B cell (primary cell): Measurements from ENCODE around the gene CHCHD6. TPM values are rescaled to one million over a fixed set of nuclear protein-coding genes. Genes with fewer than 3 reads are reported as not detected.
A peak's percentile ranks its signal among the peaks of the same experiment; 100 is the strongest.

ENCODE experiments used
- ATAC-seq: fragments of 200-7000 bp; cut with Tn5 transposase; one replicate; pipeline ENCODE4 v1.10.0; 2021; ENCODE audit warnings: low read depth, mild to moderate bottlenecking, moderate number of reproducible peaks, moderate library complexity
- CTCF ChIA-PET: fragments of 350-600 bp; sonication (Branson Sonifier 250); formaldehyde crosslinking; loops from one replicate; lab custom pipeline; 2021; ENCODE audit warnings: antibody characterized with exemption, inconsistent platforms; lab: Charles Lee
- POLR2A ChIA-PET: fragments of 350-600 bp; sonication (Branson Sonifier 250); formaldehyde crosslinking; loops from one replicate; lab custom pipeline; 2021; ENCODE audit warnings: antibody characterized with exemption; lab: Charles Lee
- DNase-seq: peaks from one replicate; pipeline ENCODE4 v3.0.0; 2013
- H2AFZ ChIP-seq: 2 replicates; pipeline ENCODE4 v1.6.1; 2012; ENCODE audit warnings: mild to moderate bottlenecking, low read depth, low read length; ENCODE audit not compliant: insufficient read depth, poor library complexity, severe bottlenecking
- H3K27ac ChIP-seq, 2 donors: 1 replicate in 1 of 2; 2 replicates in 1 of 2; pipeline ENCODE4 v1.5.1; 2012 to 2013; ENCODE audit warnings: low read length in 2 of 2, mild to moderate bottlenecking in 2 of 2, moderate library complexity in 1 of 2
- H3K27me3 ChIP-seq, 4 experiments: fragments of 200-600 bp in 1 of 4; sonication (generic) in 1 of 4; replicated peaks in 1 of 4; 1 replicate in 2 of 4; 2 replicates in 2 of 4; pipeline versions ENCODE4 v1.6.1 to v1.7.0; 2013 to 2016; ENCODE audit warnings: low read length in 3 of 4, mild to moderate bottlenecking in 2 of 4, mixed read lengths in 1 of 4, moderate library complexity in 1 of 4; ENCODE audit not compliant: insufficient read depth in 4 of 4, control insufficient read depth in 3 of 4; ENCODE audit errors: control extremely low read depth in 1 of 4
- H3K36me3 ChIP-seq, 2 experiments: replicated peaks in 1 of 2; 1 replicate in 1 of 2; 2 replicates in 1 of 2; pipeline versions ENCODE4 v1.6.1 to v1.7.1; 2013; ENCODE audit warnings: low read length in 1 of 2; ENCODE audit not compliant: insufficient read depth in 2 of 2, control insufficient read depth in 1 of 2; ENCODE audit errors: control extremely low read depth in 1 of 2, extremely low read depth in 1 of 2
- H3K4me1 ChIP-seq, 2 donors: fragments of 200-600 bp in 1 of 2; sonication (generic) in 1 of 2; 1 replicate in 1 of 2; 2 replicates in 1 of 2; pipeline versions ENCODE4 v1.5.1 to v1.6.1; 2013 to 2017; ENCODE audit warnings: low read length in 2 of 2; ENCODE audit not compliant: control insufficient read depth in 2 of 2, insufficient read depth in 2 of 2
- H3K4me2 ChIP-seq: replicated peaks from 2 replicates; pipeline ENCODE3; 2012; ENCODE audit warnings: mild to moderate bottlenecking, low read depth, low read length; ENCODE audit not compliant: poor library complexity, severe bottlenecking
- H3K4me3 ChIP-seq, 5 experiments: fragments of 200-600 bp in 1 of 5; sonication (generic) in 1 of 5; 1 replicate in 3 of 5; 2 replicates in 2 of 5; pipeline versions ENCODE4 v1.5.1 to v1.7.0; 2011 to 2016; ENCODE audit warnings: low read length in 4 of 5, mild to moderate bottlenecking in 4 of 5, low read depth in 2 of 5, control low read depth in 1 of 5, moderate library complexity in 1 of 5; ENCODE audit not compliant: insufficient read depth in 1 of 5; ENCODE audit errors: control extremely low read depth in 1 of 5, extremely low read depth in 1 of 5
- H3K79me2 ChIP-seq: fragments of 200-600 bp; sonication (generic); one replicate; pipeline ENCODE4 v1.6.0; 2016; ENCODE audit warnings: low read length; ENCODE audit not compliant: control insufficient read depth, insufficient read depth
- H3K9ac ChIP-seq: fragments of 200-600 bp; sonication (generic); 2 replicates; pipeline ENCODE4 v1.6.1; 2017; ENCODE audit warnings: mild to moderate bottlenecking, low read length, moderate library complexity
- H3K9me3 ChIP-seq, 3 donors: one replicate each; pipeline versions ENCODE4 v1.6.1 to v1.7.1; 2013; ENCODE audit warnings: low read length in 2 of 3; ENCODE audit not compliant: control insufficient read depth in 2 of 3, insufficient read depth in 1 of 3; ENCODE audit errors: control extremely low read depth in 1 of 3
- H4K20me1 ChIP-seq: 2 replicates; pipeline ENCODE4 v1.6.0; 2012; ENCODE audit warnings: mild to moderate bottlenecking, low read length; ENCODE audit not compliant: insufficient read depth, control insufficient read depth, poor library complexity, severe bottlenecking
- H3K27ac Mint-ChIP-seq: one replicate; pipeline ENCODE4 v1.8.0; 2021; ENCODE audit warnings: mixed read lengths
- H3K27me3 Mint-ChIP-seq: one replicate; pipeline ENCODE4 v1.8.0; 2021; ENCODE audit warnings: mixed read lengths
- H3K4me1 Mint-ChIP-seq: one replicate; pipeline ENCODE4 v1.8.0; 2021; ENCODE audit warnings: mixed read lengths
- H3K4me3 Mint-ChIP-seq: one replicate; pipeline ENCODE4 v1.8.0; 2021; ENCODE audit warnings: mixed read lengths
- H3K9me3 Mint-ChIP-seq: one replicate; pipeline ENCODE4 v1.8.0; 2022; ENCODE audit warnings: mixed read lengths; ENCODE audit not compliant: insufficient read depth
- CTCF ChIP-seq: fragments of 200-600 bp; IDR thresholded peaks from one replicate; pipeline ENCODE4 v1.8.0; 2022; ENCODE audit warnings: antibody characterized with exemption, mild to moderate bottlenecking
- EZH2 ChIP-seq: IDR thresholded peaks from 2 replicates; pipeline ENCODE4 v1.6.1; 2012; ENCODE audit warnings: borderline replicate concordance, low read depth, mild to moderate bottlenecking, moderate library complexity, low read length; ENCODE audit not compliant: insufficient read depth, poor library complexity, severe bottlenecking
- WGBS: methylation state at CpG from one replicate; pipeline ENCODE4 v1.1.5; 2013; ENCODE audit warnings: missing lambda C conversion rate; ENCODE audit not compliant: insufficient coverage; 5-methylcytosine and 5-hydroxymethylcytosine counted together
- intact Hi-C: fragments of 100-400 bp; cut with micrococcal nuclease; formaldehyde crosslinking; loops from one replicate; pipeline ENCODE4 v1.10.0; 2022
- polyA plus RNA-seq: library from polyadenylated mRNA; depleted of rRNA; stranded (reverse); fragments of >200 nt; gene quantifications from 2 replicates; pipeline ENCODE4 v1.2.3, GENCODE V29; 2012
- total RNA-seq, 2 donors: library from RNA; stranded (reverse); fragments of 120-200 nt in 1 of 2; gene quantifications; 1 replicate in 1 of 2; 2 replicates in 1 of 2; pipeline versions ENCODE4 v1.2.3 to v1.2.4, GENCODE V29; 2013 to 2022

The CHCHD6 gene
- total and polyA plus RNA-seq, 2 donors (not counting 1 experiment from before 2014, with no cell fraction given), result 8.0 to 13.5 TPM

GRCh38 chr3:126977821-126978220 lies 273.8 kb downstream of the CHCHD6 start:
- Mint-ChIP-seq H3K9me3 (peaks cover 7% of the 10 kb centered on the region), H3K4me1 (peaks cover 19% of the 10 kb centered on the region), H3K4me3 (no peak overlapping the region), H3K27me3 (peaks cover 31% of the 10 kb centered on the region), H3K27ac (peak overlapping the region; percentile 38)
- CTCF ChIA-PET, result no interaction called here
- peaks cover 0 to 28% (median 3%) of the 10 kb centered on the region in 4 experiments for H3K27me3 ChIP-seq
- 95% methylated on average over 5 of the region's 6 CpGs for WGBS
- no peak for ATAC-seq
- peaks cover 2 to 32% (median 18%) of the 10 kb centered on the region in 3 donors for H3K9me3 ChIP-seq
- POLR2A ChIA-PET, result no interaction called here
- no peak for DNase-seq
- intact Hi-C loops, result no loop called here
- H3K27ac ChIP-seq, result no peak overlapping the region
- no peaks in the 10 kb centered on the region for H3K36me3 ChIP-seq
- no peaks in the 10 kb centered on the region for H4K20me1 ChIP-seq
- no peaks in the 10 kb centered on the region for H3K79me2 ChIP-seq
- TF ChIP-seq CTCF (no peak), EZH2 (no peak)
- H3K4me3 ChIP-seq, result no peak overlapping the region
- peaks cover 8 to 16% of the 10 kb centered on the region in 2 donors for H3K4me1 ChIP-seq
- H3K9ac ChIP-seq, result no peak overlapping the region
- H2AFZ ChIP-seq, result no peak overlapping the region
- H3K4me2 ChIP-seq, result no peak overlapping the region

GRCh38 chr3:126978291-126978690 lies 274.3 kb downstream of the CHCHD6 start:
- H4K20me1 ChIP-seq, result no peaks in the 10 kb centered on the region
- ChIA-PET CTCF (interaction anchor here (0.6 kb wide), 1 partner anchor 505 kb away, joined by 4 read pairs; no protein-coding TSS in a partner anchor), POLR2A (no interaction called here)
- no peak overlapping the region for H2AFZ ChIP-seq
- no peak overlapping the region for H3K4me2 ChIP-seq
- H3K36me3 ChIP-seq, result no peaks in the 10 kb centered on the region
- no peak overlapping the region for H3K27ac Mint-ChIP-seq
- H3K4me1 Mint-ChIP-seq, result peaks cover 19% of the 10 kb centered on the region
- DNase-seq (no peak), ATAC-seq (no peak)
- H3K79me2 ChIP-seq, result no peaks in the 10 kb centered on the region
- H3K27ac ChIP-seq, result no peak overlapping the region
- H3K27me3 ChIP-seq, result peaks cover 0 to 25% (median 3%) of the 10 kb centered on the region in 4 experiments
- peaks cover 30% of the 10 kb centered on the region for H3K27me3 Mint-ChIP-seq
- H3K9me3 Mint-ChIP-seq, result peaks cover 7% of the 10 kb centered on the region
- no peak for TF ChIP-seq CTCF
- no peak for TF ChIP-seq EZH2
- intact Hi-C loops, result no loop called here
- peaks cover 2 to 27% (median 18%) of the 10 kb centered on the region in 3 donors for H3K9me3 ChIP-seq
- H3K4me1 ChIP-seq, result peaks cover 8 to 16% of the 10 kb centered on the region in 2 donors
- H3K4me3 Mint-ChIP-seq, result no peak overlapping the region
- 93% methylated on average over 5 of the region's 5 CpGs for WGBS
- no peak overlapping the region for H3K9ac ChIP-seq
- no peak overlapping the region for H3K4me3 ChIP-seq
